Measurements from ENCODE around the gene RPS29.

Gene RPS29

GRCh38 chr14:49585803-49586672 lies at the start of gene RPS29:
Gene RPS29, minus strand, starts transcription at chr14:49586380. Its CDS starts 34 bp downstream, at chr14:49586346.
- no peak for TF ChIP-seq ZNF274 (IDR thresholded peaks at IDR 0.05; ENCODE audit: low read depth, low read length)
- H3K4me3 ChIP-seq (ENCODE audit: low read length), result peak within 1 kb of the TSS; percentile 87

GRCh38 chr14:49634547-49635334 lies 48.6 kb upstream of the RPS29 start, which contains the start of gene DNAAF2:
Gene DNAAF2, minus strand, starts transcription at chr14:49635244. Its CDS starts 95 bp downstream, at chr14:49635149.
- no peak for TF ChIP-seq ZNF274 (IDR thresholded peaks at IDR 0.05; ENCODE audit: low read depth, low read length)
- peak within 1 kb of the TSS; percentile 80 for H3K4me3 ChIP-seq (ENCODE audit: low read length)

DNA sequence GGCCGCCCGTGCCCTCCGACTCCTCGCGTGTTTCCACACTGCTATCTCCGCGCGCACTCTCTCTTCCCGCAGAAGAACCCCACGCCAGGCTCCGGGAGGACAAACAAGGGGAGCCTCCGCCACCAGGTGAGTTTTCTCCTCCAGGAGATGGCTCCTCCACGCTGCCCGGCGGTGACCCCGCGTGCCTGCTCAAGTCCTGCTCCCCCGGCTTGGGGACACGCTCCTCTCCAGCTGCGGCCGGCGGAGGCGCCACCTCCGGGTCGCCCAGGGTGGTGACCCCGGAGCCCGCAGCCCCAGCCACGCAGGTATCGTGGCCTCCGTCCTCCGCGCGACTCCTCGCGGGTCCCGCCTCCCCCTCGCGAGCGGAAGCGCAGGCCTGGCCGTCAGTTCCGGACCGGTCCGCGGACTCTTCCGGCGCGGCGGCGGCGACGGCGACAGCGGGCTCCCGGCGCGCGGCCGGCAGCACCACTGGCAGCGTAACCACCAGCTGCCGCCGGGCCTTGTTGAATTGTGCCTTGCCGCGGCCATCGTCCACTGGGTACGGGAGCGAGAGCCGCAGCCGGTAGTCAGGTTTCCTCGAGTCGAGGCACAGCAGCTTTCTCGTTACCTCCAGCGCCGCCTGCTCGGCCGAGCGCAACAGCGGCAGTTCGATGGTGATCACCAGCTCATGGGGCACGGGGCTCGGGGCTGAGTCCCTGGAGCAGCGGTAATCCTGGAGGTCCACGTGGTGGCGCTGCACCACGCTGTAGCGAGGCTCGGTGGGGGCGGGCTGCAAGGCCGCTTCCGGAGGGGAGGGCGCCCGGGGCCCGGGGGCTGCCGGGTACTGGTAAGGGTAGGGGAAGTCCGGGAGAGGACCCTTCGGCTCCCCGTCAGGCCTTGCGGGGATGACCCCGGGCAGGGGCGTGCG lies 47.7 kb upstream of the RPS29 start:
- TF ChIP-seq ZNF274 (IDR thresholded peaks at IDR 0.05; ENCODE audit: low read depth, low read length), result no peak
- peak overlapping the region; percentile 80 for H3K4me3 ChIP-seq (ENCODE audit: low read length)

DNA sequence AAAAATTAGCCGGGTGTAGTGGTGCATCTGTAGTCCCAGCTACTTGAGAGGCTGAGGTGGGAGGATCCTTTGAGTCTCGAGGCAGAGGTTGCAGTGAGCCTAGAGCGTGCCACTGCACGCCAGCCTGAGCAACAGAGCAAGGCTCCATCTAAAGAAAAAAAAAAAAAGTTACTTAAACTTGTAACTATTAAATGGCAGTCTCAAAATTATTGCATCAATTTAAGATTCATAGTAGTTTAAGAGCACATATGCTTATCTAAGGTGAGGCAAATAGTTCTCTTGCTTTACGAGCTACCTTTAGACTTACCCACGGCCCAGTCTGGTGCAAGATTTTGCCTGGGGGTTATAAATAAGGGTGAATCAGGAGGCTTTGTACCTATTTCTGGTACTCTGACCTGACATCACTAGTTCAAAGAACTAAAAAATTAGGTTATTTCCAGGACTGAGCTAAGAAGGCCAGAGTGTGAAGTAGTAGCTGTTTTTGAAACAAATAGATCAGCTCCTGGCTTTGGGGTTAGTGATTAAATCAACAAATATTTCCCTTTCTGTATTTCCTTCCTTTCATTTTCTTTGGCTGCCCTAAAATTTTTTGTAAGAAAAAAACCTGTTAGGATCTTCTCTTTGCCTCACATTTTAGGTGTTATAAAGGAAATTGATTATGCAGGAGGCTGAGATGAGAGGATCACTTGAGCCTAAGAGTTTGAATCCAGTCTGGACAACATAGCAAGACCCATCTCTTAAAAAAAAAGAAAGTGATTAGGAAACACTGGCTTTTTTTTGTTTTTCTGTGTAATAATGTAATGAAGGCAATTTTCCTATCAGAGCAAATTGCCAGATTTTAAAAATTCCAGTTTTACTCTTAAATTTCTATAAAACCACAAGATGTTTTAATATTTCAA lies 38.0 kb upstream of the RPS29 start:
- H3K4me3 ChIP-seq (ENCODE audit: low read length), result peak overlapping the region; percentile 66

GRCh38 chr14:49623387-49623786 lies 37.2 kb upstream of the RPS29 start:
- no peak for TF ChIP-seq ZNF274 (IDR thresholded peaks at IDR 0.05; ENCODE audit: low read depth, low read length)
- peak overlapping the region; percentile 66 for H3K4me3 ChIP-seq (ENCODE audit: low read length)

More for the DNA sequence above, 38.0 kb upstream of the RPS29 start:
- no peak for TF ChIP-seq ZNF274 (IDR thresholded peaks at IDR 0.05; ENCODE audit: low read depth, low read length)

DNA sequence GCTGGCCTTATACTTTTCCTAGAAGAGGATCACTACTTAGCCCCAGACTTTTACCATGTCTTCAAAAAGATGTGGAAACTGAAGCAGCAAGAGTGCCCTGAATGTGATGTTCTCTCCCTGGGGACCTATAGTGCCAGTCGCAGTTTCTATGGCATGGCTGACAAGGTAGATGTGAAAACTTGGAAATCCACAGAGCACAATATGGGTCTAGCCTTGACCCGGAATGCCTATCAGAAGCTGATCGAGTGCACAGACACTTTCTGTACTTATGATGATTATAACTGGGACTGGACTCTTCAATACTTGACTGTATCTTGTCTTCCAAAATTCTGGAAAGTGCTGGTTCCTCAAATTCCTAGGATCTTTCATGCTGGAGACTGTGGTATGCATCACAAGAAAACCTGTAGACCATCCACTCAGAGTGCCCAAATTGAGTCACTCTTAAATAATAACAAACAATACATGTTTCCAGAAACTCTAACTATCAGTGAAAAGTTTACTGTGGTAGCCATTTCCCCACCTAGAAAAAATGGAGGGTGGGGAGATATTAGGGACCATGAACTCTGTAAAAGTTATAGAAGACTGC lies 35.9 kb upstream of the RPS29 start:
- TF ChIP-seq ZNF274 (IDR thresholded peaks at IDR 0.05; ENCODE audit: low read depth, low read length), result no peak
- H3K4me3 ChIP-seq (ENCODE audit: low read length), result peak overlapping the region; percentile 66

- TF ChIP-seq ZNF274 (IDR thresholded peaks at IDR 0.05; ENCODE audit: low read depth, low read length), result no peak
- H3K4me3 ChIP-seq (ENCODE audit: low read length), result peak overlapping the region; percentile 66
These were observed 35.1 kb upstream of the RPS29 start for GRCh38 chr14:49621114-49621881.

- no peak for TF ChIP-seq ZNF274 (IDR thresholded peaks at IDR 0.05; ENCODE audit: low read depth, low read length)
- peak within 1 kb of the TSS; percentile 72 for H3K4me3 ChIP-seq (ENCODE audit: low read length)
These were observed 34.3 kb upstream of the RPS29 start, which contains the start of the genes MGAT2 and RPL36AL for GRCh38 chr14:49620182-49621113. Gene MGAT2, plus strand, starts transcription at chr14:49620799. Its CDS starts 470 bp downstream, at chr14:49621269. Gene RPL36AL, minus strand, starts transcription at chr14:49620626. Its CDS starts 1,522 bp downstream, at chr14:49619104.

DNA sequence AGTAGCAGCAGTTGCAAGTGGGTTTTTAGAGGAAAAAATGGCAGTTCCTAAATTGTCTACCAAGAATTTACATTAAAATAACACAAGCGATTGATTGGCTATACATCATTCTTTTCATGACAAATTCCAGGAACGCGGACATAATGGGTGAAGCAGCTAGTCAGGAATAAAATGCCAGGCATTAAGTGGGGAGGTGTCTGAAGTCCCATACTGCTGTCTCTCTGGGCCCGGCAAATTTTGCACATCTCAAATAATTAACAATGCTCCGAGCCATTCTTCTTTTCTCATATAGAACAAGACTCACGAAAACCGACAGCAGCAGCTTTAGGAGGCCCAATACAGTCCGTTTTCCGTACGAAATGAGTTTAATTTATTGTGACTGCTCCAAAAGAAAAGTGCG lies 33.5 kb upstream of the RPS29 start:
- no peak for TF ChIP-seq ZNF274 (IDR thresholded peaks at IDR 0.05; ENCODE audit: low read depth, low read length)
- H3K4me3 ChIP-seq (ENCODE audit: low read length), result peak overlapping the region; percentile 72

- H3K4me3 ChIP-seq (ENCODE audit: low read length), result peak overlapping the region; percentile 72
These were observed 33.1 kb upstream of the RPS29 start for GRCh38 chr14:49619273-49619672.
